Stimulated activated CD4-positive, alpha-beta T cell treated with anti-CD3 and anti-CD28 coated beads, TNF-alpha, amount 100 ng/mL, for 48 hours (primary cell): Measurements from ENCODE around the gene RFXAP.
A peak's percentile ranks its signal among the peaks of the same experiment; 100 is the strongest.
"Not testable (repeated sequence)": the region's sequence is repeated elsewhere in the genome, so short reads cannot be mapped to it uniquely, and the experiment has no call there.

Experiments
- DNase-seq, 3 donors: peaks; one replicate each; pipeline ENCODE4 v3.0.0-alpha.2; 2020; ENCODE audit warnings: low read depth in 3 of 3

RFXAP gene

DNA sequence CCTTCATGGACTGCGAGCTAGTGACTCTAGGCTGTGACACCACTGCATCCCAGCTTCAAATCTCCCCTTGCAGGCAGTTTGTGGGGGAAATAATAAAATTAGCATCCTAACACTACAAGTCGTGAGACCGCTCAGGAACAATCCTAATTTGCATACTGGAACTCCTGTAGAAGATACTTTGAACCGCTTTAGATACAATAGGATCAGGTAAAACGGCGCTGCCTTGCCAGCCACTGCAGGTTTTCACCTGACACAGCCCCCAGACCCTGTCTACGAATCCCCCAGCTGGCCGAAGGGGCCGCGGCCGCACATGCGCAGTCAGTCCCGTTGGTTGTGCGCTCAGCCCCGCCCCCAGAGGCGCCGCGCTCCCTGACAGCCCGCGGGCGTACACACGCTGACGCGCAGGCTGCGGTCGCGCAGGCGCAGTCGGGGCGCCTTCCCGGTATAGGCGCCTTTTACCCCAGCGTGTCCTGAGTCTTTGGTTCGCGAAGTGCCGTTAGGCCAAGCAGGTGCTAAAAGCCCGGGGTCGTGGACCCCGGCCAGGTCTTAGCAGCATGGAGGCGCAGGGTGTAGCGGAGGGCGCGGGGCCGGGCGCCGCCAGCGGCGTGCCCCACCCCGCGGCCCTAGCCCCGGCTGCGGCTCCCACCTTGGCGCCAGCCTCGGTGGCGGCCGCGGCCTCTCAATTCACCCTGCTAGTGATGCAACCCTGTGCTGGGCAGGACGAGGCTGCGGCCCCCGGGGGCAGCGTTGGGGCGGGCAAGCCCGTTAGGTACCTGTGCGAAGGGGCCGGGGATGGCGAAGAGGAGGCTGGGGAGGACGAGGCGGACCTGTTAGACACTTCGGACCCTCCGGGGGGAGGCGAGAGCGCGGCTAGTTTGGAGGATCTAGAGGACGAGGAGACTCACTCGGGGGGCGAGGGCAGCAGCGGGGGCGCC, at the start of gene RFXAP:
TSS of gene RFXAP (plus strand) at position 419 of the 935 bp plus-strand sequence. CDS start at position 555, 136 bp downstream.
- DNase-seq: peak; percentile 80 to 85 (median 85)

DNA sequence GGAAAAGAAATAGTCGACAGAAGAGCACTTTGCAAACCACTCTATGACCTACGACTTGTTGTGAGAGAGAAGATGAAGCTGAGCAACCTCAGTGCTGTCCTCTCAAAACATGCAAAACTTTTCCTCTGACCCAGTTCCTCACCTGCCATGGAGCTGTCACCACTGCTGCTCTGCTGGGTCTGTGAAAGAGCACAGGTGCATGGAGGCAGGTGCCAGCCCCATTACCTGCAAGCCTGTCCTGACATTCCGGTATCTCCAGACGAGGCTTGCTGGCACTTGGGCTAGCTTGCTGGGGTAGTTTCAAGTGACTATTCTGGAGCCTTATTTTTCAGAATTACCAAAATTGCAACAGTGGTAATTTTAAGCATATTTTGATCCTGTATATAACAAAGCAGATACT, 49.5 kb upstream of the RFXAP start:
- no peak for DNase-seq

DNA sequence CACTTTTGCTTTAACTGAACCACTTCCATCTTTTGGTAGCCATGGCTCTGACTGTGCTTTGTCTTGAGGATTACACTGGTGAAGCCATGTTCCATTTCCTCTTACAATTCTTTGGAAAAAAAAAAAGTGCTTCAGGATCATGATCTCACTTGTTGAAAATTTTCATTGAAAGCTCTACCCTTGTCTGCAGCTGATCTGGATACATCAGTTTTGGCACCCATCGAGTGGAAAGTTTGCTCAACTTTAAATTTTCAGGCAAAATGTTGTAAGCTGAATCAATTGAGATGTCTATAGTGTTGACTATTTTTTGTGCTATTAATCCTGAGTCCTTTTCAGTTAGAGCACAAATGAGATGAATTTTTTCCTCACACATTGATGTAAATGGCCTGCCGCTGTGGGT, 48.3 kb upstream of the RFXAP start:
- no peak for DNase-seq

GRCh38 chr13:36772853-36773252, 46.2 kb upstream of the RFXAP start:
- DNase-seq: no peak

- no peak for DNase-seq
Observed at GRCh38 chr13:36774931-36775330, 44.1 kb upstream of the RFXAP start.

DNA sequence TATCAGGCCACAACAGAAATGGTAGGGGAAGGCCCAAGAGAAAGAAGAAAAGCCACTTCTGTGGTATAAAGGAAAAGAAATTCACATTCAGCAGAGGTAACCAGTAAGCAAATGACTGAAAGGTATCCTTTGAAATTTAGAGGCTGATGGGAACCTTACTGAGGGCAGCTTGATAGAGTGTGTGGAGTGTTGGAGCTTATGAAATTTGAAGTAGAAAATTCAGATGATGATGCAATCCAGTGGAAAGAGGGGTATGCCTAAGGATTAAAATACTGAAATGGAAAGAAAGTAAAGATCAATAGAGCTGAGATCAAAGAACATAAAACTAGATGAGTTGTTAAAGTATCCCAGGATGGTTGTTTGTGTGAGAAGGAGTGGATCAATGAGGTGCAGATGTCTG, 42.8 kb upstream of the RFXAP start:
- DNase-seq: no peak

- DNase-seq: no peak
Observed at GRCh38 chr13:36778083-36778671, 40.8 kb upstream of the RFXAP start.

- DNase-seq: no peak
Observed at GRCh38 chr13:36783890-36784289, 35.1 kb upstream of the RFXAP start.

DNA sequence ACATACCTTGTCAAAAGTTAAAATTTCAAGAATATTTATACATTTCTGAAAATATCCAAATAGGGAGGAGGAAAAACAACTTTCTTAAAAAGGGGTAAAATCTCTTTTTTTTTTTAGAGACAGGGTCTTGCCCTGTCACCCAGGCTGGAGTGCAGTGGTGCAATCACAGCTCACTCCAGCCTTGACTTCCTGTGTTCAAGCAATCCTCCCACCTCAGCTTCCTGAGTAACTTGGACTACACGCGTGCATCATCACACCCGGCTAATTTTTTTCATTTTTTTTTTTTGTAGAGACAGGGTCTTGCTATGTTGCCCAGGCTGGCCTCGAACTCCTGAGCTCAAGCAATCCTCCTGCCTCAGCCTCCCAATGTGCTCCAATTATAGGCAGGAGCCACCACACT, 32.8 kb upstream of the RFXAP start:
- DNase-seq: not testable (repeated sequence)

GRCh38 chr13:36787181-36787580, 31.8 kb upstream of the RFXAP start:
- DNase-seq: no peak

DNA sequence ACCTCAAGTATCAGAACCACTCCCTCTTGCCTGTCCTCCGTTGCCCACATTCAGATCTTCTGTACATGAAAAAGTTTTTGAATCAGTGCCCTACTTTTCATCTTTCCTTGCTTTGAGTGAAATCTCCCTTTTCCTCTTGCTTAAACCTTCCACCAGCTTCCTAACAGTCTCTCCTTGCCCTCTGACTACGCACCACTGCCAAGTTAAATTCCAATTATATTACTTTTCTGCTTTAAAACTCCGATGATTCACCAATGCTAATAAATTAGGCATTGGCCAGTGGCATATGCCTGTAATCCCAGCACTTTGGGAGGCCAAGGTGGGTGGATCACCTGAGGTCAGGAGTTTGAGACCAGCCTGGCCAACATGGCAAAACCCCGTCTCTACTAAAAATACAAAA, 30.7 kb upstream of the RFXAP start:
- no peak for DNase-seq

GRCh38 chr13:36789061-36789460, 30.0 kb upstream of the RFXAP start:
- DNase-seq: no peak

GRCh38 chr13:36789730-36790129, 29.3 kb upstream of the RFXAP start:
- no peak for DNase-seq

DNA sequence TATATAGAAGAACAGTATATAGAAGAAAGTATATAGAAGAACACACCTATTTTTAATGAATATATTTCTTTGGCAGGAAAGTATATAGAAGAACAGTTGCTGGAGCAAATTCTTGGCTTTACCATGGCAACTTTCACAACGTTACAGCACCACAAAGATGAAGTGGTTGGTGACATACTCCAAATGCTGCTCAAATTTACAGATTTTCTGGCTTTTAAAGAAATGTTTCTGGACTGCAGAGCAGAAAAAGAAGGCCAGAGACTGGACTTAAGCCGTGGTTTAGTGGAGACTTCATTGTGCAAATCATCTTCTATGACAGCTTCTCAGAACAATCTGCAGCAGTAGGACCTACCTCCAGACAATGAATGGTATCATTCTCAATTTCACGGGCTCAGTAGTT, 24.3 kb upstream of the RFXAP start:
- DNase-seq: no peak

- DNase-seq: no peak
Observed at GRCh38 chr13:36795463-36795862, 23.6 kb upstream of the RFXAP start.

- DNase-seq: no peak
Observed at GRCh38 chr13:36796052-36796451, 23.0 kb upstream of the RFXAP start.

DNA sequence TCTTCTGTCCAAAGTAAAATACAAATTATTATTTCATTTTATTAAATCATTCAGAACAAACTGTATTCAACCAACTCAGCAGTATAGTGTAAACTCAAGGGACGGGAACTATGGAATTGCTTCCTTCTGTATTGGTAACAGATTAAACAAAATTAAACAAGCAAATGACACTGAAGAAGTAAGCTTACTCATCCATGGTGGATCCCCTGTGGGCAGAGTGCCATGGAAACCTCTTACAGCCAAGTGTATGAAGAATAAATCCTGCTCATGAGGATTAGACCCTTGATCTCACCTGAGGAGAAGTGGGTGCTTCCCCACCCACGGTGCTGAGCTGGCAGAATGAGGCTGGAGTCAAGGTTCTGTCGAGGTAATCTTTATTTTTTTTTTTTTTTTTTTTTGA, 18.0 kb upstream of the RFXAP start:
- DNase-seq: no peak

GRCh38 chr13:36804588-36804987, 14.4 kb upstream of the RFXAP start:
- DNase-seq: no peak

- DNase-seq: no peak
Observed at GRCh38 chr13:36806102-36806501, 12.9 kb upstream of the RFXAP start.

- DNase-seq: no peak
Observed at GRCh38 chr13:36807616-36808015, 11.4 kb upstream of the RFXAP start.

GRCh38 chr13:36813225-36813624, 5.8 kb upstream of the RFXAP start:
- no peak for DNase-seq

DNA sequence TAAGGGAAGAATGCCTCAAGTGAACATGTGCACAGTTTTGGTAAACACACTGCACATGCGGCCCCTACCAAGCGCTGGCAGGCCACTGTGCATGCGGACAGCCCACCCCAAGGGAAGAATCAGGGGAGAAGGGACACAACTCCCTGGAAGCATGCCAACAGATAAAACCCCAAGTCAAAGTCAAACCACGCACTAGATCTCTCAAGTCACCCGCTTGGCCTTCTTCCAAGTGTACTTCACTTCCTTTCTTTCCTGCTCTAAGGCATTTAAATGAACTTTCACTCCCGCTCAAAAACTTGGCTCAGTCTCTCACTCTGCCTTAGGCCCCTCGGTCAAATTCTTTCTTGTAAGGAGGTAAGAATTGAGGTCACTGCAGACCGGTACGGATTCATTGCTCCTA, 4.6 kb upstream of the RFXAP start:
- no peak for DNase-seq

GRCh38 chr13:36815062-36815461, 4.0 kb upstream of the RFXAP start:
- DNase-seq: no peak
